CD4-positive, alpha-beta T cell treated with Interleukin-4 for 1 hour (primary cell): ENCODE results near the gene ARHGAP10.

Source experiments
- DNase-seq, 2 donors: peaks; one replicate each; pipeline ENCODE4 v3.0.0-alpha.2; 2020 to 2022

The ARHGAP10 gene

DNA sequence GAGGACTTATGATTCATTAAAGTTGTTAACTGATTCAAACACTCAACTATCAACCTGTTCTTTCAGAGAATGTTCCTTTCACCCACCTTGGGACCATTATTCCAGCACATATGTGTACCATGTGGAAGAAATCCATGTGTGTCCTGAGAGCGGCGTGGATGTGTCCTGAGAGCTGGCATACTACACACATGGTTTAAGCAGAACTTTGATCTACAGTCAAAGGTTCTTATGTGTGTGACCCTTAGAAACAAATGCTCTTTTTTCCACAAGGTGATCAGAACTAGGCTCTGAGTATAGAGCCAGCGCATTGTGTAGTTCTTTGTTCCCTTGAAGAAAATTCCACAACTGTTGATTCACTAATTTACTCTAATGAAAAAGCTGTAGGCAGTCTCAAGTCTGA lies 378.3 kb downstream of the ARHGAP10 start:
- no peak for DNase-seq

- DNase-seq = no peak
Measured at GRCh38 chr4:148112231-148112982, 380.5 kb downstream of the ARHGAP10 start.

GRCh38 chr4:148114436-148114835 lies 382.5 kb downstream of the ARHGAP10 start:
- no peak for DNase-seq

DNA sequence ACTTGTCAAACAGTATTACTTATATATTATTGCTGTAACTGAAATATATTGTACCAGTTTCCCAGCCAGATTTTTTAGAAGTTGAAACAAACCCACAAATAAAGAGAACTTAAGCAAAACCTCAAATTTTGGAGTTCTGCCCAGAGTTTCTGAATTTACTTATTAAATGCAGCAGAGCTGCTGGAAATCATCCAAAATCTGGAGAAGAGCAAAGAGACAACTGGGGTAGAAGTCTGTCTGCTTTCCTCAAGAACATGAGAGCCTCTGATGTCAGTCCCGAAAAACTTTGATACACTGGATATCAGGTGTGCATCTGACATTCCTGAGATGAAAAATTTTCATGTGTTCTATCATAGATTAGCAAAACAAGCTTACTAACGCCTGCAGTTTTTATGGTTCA lies 384.4 kb downstream of the ARHGAP10 start:
- no peak for DNase-seq

DNA sequence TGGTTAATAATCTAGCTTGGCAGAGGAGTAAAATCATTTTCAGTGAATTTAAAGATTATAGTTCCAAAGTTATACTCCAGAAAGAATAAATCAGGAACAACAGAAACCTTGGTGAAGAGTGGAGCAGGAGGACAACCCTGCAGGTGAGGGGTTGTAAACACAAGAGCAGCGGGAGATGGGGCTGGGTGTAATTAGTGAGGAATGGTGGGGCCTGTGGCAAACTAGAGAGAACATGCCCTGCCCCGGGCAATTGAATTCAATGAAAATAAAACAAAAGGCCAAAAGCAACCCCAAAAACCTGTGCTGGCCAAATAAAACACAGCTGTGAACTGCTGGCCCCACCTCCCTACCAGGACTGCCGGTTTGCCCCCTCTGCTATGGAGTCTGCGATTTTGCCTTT lies 385.1 kb downstream of the ARHGAP10 start:
- no peak for DNase-seq

GRCh38 chr4:148118179-148118578 lies 386.3 kb downstream of the ARHGAP10 start:
- DNase-seq = no peak

DNA sequence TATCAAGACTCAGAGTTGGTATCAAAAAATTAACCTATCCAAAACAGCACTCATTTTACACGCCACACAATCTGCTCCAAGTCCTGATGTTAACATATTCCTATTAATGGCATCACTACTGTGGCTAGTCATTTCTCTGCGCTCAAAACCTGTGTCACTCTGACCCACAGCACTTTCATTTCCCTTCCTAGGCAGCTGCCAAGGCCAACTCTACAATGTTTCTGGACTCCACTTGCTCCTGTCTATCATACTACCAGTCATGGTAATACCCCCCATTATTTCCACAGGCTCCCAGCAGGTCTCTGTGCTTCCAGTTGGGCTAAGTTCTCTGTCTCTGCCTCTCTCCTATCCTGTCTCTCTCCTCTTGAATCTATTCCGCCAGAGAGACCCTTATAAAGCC lies 386.7 kb downstream of the ARHGAP10 start:
- no peak for DNase-seq

GRCh38 chr4:148120216-148120615 lies 388.3 kb downstream of the ARHGAP10 start:
- no peak for DNase-seq
